HL-60 (cell line): Measurements from ENCODE around the gene SUGP2.

Source experiments
- DNase-seq, 2 experiments: peaks; one replicate each; pipeline ENCODE4 v3.0.0-alpha.2; 2010 to 2020; ENCODE audit warnings: low read depth in 1 of 2, low spot score in 1 of 2
- H3K27ac ChIP-seq: fragments of 250-450 bp; sonication (Bioruptor Pico); replicated peaks from 2 replicates; pipeline ENCODE4 v1.5.1; 2020; ENCODE audit warnings: mild to moderate bottlenecking, moderate library complexity
- H3K27me3 ChIP-seq: fragments of 250-450 bp; sonication (Bioruptor Pico); 2 replicates; pipeline ENCODE4 v1.5.1; 2021; ENCODE audit warnings: mild to moderate bottlenecking, moderate library complexity; ENCODE audit not compliant: insufficient read depth, poor library complexity, severe bottlenecking
- H3K4me3 ChIP-seq: replicated peaks from 2 replicates; pipeline ENCODE4 v1.5.1; 2011; ENCODE audit warnings: mild to moderate bottlenecking, control low read depth, low read length; ENCODE audit not compliant: insufficient read depth
- GABPA ChIP-seq: IDR thresholded peaks from 2 replicates; pipeline ENCODE4 v1.6.1; 2012; ENCODE audit warnings: low read depth
- POLR2AphosphoS5 ChIP-seq: IDR thresholded peaks from 2 replicates; pipeline ENCODE4 v1.6.1; 2012; ENCODE audit warnings: low read depth
- SPI1 ChIP-seq: IDR thresholded peaks from 2 replicates; pipeline ENCODE4 v1.6.1; 2012; ENCODE audit warnings: low read depth, mild to moderate bottlenecking, borderline replicate concordance
- TF ChIP-seq, protein P1 (sequence below): IDR thresholded peaks from 2 replicates; pipeline ENCODE4 v1.6.1; 2012; ENCODE audit warnings: low read depth; ENCODE audit not compliant: insufficient replicate concordance
- TF ChIP-seq, protein P2 (sequence below): IDR thresholded peaks from one replicate; pipeline ENCODE4 v1.5.1; 2011; ENCODE audit warnings: low read length, control low read depth, inconsistent platforms; ENCODE audit not compliant: insufficient read depth

The SUGP2 gene

DNA sequence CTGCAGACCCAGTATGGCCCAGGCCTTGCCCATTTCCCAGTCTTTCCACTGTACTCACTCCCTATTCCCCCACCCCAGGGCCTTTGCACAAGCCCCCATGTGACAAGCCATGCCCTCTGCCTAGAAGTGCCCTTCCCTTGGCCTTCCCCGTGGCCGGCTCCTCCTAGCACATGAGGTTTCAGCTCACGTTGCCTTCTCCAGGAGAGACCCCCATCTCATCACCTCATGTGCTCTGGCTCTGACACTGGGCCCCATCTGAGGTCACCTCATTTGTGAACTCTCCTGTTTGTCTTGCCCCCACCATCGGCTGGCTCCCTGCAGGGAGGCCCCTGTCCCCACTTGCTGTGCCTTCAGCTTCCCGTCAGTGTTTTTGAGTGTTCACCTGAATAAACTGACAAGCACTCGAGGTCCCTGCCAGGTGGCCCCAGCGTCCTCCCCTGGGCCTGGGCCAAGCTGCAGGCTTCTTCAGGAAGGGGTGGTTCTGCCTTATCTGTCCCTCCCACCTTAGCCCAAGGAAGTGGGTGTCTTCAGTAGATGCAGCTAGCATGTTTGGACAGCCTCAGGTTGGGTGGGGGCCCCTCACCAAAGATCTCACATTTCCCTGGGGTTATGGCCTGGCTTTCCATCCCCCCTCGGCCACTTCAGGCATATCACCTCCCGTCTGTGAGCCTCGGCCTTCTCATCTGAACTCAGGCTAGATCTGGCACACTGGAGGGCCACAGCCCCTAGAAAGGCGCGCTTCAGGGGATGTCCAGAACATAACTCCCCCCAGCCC is 26.7 kb upstream of the SUGP2 start:
- no peak for DNase-seq
- no peak for TF ChIP-seq SPI1
- TF ChIP-seq, protein P1, sequence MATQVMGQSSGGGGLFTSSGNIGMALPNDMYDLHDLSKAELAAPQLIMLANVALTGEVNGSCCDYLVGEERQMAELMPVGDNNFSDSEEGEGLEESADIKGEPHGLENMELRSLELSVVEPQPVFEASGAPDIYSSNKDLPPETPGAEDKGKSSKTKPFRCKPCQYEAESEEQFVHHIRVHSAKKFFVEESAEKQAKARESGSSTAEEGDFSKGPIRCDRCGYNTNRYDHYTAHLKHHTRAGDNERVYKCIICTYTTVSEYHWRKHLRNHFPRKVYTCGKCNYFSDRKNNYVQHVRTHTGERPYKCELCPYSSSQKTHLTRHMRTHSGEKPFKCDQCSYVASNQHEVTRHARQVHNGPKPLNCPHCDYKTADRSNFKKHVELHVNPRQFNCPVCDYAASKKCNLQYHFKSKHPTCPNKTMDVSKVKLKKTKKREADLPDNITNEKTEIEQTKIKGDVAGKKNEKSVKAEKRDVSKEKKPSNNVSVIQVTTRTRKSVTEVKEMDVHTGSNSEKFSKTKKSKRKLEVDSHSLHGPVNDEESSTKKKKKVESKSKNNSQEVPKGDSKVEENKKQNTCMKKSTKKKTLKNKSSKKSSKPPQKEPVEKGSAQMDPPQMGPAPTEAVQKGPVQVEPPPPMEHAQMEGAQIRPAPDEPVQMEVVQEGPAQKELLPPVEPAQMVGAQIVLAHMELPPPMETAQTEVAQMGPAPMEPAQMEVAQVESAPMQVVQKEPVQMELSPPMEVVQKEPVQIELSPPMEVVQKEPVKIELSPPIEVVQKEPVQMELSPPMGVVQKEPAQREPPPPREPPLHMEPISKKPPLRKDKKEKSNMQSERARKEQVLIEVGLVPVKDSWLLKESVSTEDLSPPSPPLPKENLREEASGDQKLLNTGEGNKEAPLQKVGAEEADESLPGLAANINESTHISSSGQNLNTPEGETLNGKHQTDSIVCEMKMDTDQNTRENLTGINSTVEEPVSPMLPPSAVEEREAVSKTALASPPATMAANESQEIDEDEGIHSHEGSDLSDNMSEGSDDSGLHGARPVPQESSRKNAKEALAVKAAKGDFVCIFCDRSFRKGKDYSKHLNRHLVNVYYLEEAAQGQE, result no peak
- TF ChIP-seq, protein P2, sequence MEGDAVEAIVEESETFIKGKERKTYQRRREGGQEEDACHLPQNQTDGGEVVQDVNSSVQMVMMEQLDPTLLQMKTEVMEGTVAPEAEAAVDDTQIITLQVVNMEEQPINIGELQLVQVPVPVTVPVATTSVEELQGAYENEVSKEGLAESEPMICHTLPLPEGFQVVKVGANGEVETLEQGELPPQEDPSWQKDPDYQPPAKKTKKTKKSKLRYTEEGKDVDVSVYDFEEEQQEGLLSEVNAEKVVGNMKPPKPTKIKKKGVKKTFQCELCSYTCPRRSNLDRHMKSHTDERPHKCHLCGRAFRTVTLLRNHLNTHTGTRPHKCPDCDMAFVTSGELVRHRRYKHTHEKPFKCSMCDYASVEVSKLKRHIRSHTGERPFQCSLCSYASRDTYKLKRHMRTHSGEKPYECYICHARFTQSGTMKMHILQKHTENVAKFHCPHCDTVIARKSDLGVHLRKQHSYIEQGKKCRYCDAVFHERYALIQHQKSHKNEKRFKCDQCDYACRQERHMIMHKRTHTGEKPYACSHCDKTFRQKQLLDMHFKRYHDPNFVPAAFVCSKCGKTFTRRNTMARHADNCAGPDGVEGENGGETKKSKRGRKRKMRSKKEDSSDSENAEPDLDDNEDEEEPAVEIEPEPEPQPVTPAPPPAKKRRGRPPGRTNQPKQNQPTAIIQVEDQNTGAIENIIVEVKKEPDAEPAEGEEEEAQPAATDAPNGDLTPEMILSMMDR, result no peak
- TF ChIP-seq POLR2AphosphoS5, result no peak
- TF ChIP-seq GABPA, result no peak
- H3K27ac ChIP-seq, result no peak overlapping the region
- H3K27me3 ChIP-seq, result no peaks in the 10 kb centered on the region
- H3K4me3 ChIP-seq, result no peak overlapping the region

DNA sequence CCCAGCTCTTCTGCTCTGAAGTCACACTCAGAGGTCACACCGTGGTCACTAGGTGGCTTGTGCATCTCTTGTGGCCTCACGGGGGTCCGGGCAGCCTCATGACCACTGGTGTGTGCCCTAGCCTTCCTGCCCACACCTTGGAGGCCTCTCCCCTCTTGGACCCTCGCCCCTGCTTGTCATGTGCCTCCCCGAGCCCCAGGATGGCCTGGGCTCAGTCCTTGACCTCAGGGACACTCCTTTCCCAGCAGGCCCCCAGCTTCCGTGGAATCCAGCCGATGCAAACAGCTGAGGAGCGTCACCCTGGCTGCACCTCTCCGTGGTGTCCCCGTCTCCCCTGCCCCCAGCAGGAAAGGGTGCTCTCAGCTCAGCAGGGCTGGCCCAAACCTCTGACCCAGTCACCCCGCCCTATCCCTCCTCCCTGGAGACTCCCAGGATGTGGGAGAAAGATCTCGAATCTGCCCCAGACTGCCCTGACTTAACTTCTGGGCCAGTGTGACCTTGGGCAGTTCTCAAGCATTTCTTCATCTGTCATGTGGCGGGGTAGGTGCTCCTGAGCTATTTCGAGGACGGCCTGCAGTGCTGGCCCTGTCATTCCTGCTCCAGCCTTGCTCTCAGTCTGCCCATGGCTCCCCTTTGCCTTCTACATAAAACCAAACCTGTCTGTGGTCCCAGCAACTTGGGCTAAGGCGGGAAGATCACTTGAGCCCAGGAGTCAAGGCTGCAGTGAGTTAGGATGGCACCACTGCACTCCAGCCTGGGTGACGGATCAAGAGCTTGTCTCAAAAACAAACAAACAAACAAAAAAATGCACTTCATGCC is 25.9 kb upstream of the SUGP2 start:
- Histone ChIP-seq H3K27me3 (no peaks in the 10 kb centered on the region), H3K4me3 (no peak overlapping the region), H3K27ac (no peak overlapping the region)
- no peak for DNase-seq
- TF ChIP-seq GABPA (no peak), SPI1 (no peak), POLR2AphosphoS5 (no peak)
- TF ChIP-seq, protein P1, result no peak
- TF ChIP-seq, protein P2, result no peak

DNA sequence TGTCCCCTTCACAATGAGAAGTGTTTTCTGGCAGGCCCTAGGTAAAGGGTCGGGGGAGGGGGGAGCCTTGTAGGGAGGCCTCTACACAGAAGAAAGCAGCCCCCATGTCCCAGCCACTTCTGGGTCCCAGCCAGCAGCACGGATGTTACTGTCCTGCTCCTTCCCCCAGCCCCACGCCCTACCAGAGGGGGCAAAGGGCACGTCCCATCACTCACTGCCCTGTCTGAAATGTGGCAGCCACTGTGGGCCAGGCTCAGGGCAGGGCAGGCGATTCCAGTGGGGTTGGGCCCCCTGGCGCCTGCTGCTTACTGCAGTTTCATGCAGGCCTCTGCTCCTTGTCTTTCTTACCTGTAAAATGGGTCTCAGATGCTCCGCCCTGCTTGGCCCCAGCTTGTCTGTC is 24.4 kb upstream of the SUGP2 start:
- no peak for TF ChIP-seq SPI1
- no peak for TF ChIP-seq POLR2AphosphoS5
- TF ChIP-seq, protein P1, result no peak
- TF ChIP-seq GABPA, result no peak
- TF ChIP-seq, protein P2, result no peak
- H3K27ac ChIP-seq, result no peak overlapping the region
- no peak for DNase-seq
- H3K4me3 ChIP-seq, result no peak overlapping the region
- H3K27me3 ChIP-seq, result no peaks in the 10 kb centered on the region
